RWPE2 (cell line): ENCODE data around the gene SEPTIN3.

Source experiments
- ATAC-seq: fragments of 200-7000 bp; cut with Tn5 transposase; 3 replicates; pipeline ENCODE4 v1.9.1; 2021; ENCODE audit warnings: low read depth
- DNase-seq: peaks from one replicate; pipeline ENCODE4 v3.0.0-alpha.2; 2020; ENCODE audit warnings: low spot score
- H3K27ac ChIP-seq: fragments of 450-650 bp; 2 replicates; pipeline ENCODE4 v1.5.1; 2017; ENCODE audit warnings: mild to moderate bottlenecking; ENCODE audit not compliant: poor library complexity, severe bottlenecking
- H3K27me3 ChIP-seq: fragments of 250-450 bp; sonication (Bioruptor Pico); 2 replicates; pipeline ENCODE4 v1.5.1; 2021; ENCODE audit warnings: mild to moderate bottlenecking, moderate library complexity; ENCODE audit not compliant: insufficient read depth, poor library complexity, severe bottlenecking
- H3K36me3 ChIP-seq: fragments of 250-450 bp; sonication (Bioruptor Pico); 2 replicates; pipeline ENCODE4 v1.5.1; 2020; ENCODE audit warnings: low read depth, mild to moderate bottlenecking, moderate library complexity
- H3K4me1 ChIP-seq: fragments of 250-450 bp; sonication (Bioruptor Pico); 2 replicates; pipeline ENCODE4 v1.5.1; 2021; ENCODE audit warnings: mild to moderate bottlenecking, moderate library complexity; ENCODE audit not compliant: insufficient read depth, poor library complexity, severe bottlenecking
- H3K4me3 ChIP-seq: fragments of 250-450 bp; sonication (Bioruptor Pico); 2 replicates; pipeline ENCODE4 v1.5.1; 2021; ENCODE audit warnings: mild to moderate bottlenecking, moderate library complexity; ENCODE audit not compliant: severe bottlenecking
- H3K9me3 ChIP-seq: fragments of 250-450 bp; sonication (Bioruptor Pico); 2 replicates; pipeline ENCODE4 v1.5.1; 2021; ENCODE audit warnings: mild to moderate bottlenecking, moderate library complexity; ENCODE audit not compliant: severe bottlenecking
- CTCF ChIP-seq: fragments of 450-650 bp; IDR thresholded peaks from one replicate; pipeline ENCODE4 v1.5.1; 2017; ENCODE audit warnings: mild to moderate bottlenecking, moderate library complexity; ENCODE audit not compliant: poor library complexity, severe bottlenecking

The SEPTIN3 gene

GRCh38 chr22:41957941-41958556 lies 11.2 kb upstream of the SEPTIN3 start:
- ATAC-seq, result no peak

GRCh38 chr22:41963453-41964111 lies 5.7 kb upstream of the SEPTIN3 start:
- no peak for ATAC-seq
- H3K36me3 ChIP-seq, result no peaks in the 10 kb centered on the region
- DNase-seq, result no peak
- H3K27ac ChIP-seq, result no peak overlapping the region
- no peak for TF ChIP-seq CTCF
- no peaks in the 10 kb centered on the region for H3K9me3 ChIP-seq
- no peaks in the 10 kb centered on the region for H3K27me3 ChIP-seq
- no peak overlapping the region for H3K4me3 ChIP-seq
- H3K4me1 ChIP-seq, result no peaks in the 10 kb centered on the region

More at GRCh38 chr22:41957941-41958556, 11.2 kb upstream of the SEPTIN3 start:
- Histone ChIP-seq H3K27ac (no peak overlapping the region), H3K36me3 (no peaks in the 10 kb centered on the region), H3K9me3 (no peaks in the 10 kb centered on the region), H3K27me3 (no peaks in the 10 kb centered on the region), H3K4me1 (no peaks in the 10 kb centered on the region), H3K4me3 (no peak overlapping the region)
- peak; percentile 48 for TF ChIP-seq CTCF
- no peak for DNase-seq

GRCh38 chr22:41964112-41964491 lies 5.1 kb upstream of the SEPTIN3 start:
- Histone ChIP-seq H3K9me3 (no peaks in the 10 kb centered on the region), H3K4me3 (no peak overlapping the region), H3K27me3 (no peaks in the 10 kb centered on the region), H3K36me3 (no peaks in the 10 kb centered on the region), H3K4me1 (no peaks in the 10 kb centered on the region), H3K27ac (no peak overlapping the region)
- ATAC-seq (no peak), DNase-seq (no peak)
- TF ChIP-seq CTCF, result no peak

GRCh38 chr22:41966225-41966606 lies 3.0 kb upstream of the SEPTIN3 start:
- H3K36me3 ChIP-seq, result no peaks in the 10 kb centered on the region
- no peak overlapping the region for H3K4me3 ChIP-seq
- no peak for DNase-seq
- no peaks in the 10 kb centered on the region for H3K27me3 ChIP-seq
- no peaks in the 10 kb centered on the region for H3K9me3 ChIP-seq
- no peak for TF ChIP-seq CTCF
- H3K4me1 ChIP-seq, result no peaks in the 10 kb centered on the region
- no peak overlapping the region for H3K27ac ChIP-seq
- no peak for ATAC-seq

GRCh38 chr22:41966607-41967240 lies 2.5 kb upstream of the SEPTIN3 start:
- no peaks in the 10 kb centered on the region for H3K36me3 ChIP-seq
- no peaks in the 10 kb centered on the region for H3K9me3 ChIP-seq
- H3K27ac ChIP-seq, result no peak overlapping the region
- TF ChIP-seq CTCF, result peak; percentile 65
- DNase-seq, result no peak
- ATAC-seq, result peak; percentile 80
- H3K27me3 ChIP-seq, result no peaks in the 10 kb centered on the region
- H3K4me3 ChIP-seq, result no peak overlapping the region
- H3K4me1 ChIP-seq, result no peaks in the 10 kb centered on the region
